ENCODE data around the gene NOP53. TPM values are rescaled to one million over a fixed set of nuclear protein-coding genes. Genes with fewer than 3 reads are reported as not detected.
"Not testable (repeated sequence)": the region's sequence is repeated elsewhere in the genome, so short reads cannot be mapped to it uniquely, and the experiment has no call there.

Gene NOP53
- total and polyA plus RNA-seq, 2 of the 4 experiments (the other 2 are of a cell fraction), result 59.5 to 83.2 TPM

- H3K9me3 ChIP-seq (ENCODE audit: control insufficient read depth, insufficient read depth, low read length), result no peaks in the 10 kb centered on the region
- POLR2A ChIA-PET (ENCODE audit: unreplicated experiment), result no interaction called here
- DNase-seq (no peak), ATAC-seq (ENCODE audit: low read depth) (no peak)
- BruUV-seq (replicated peaks), result no TSS peak
- TF ChIP-seq RFX5 (IDR thresholded peaks at IDR 0.05; ENCODE audit: low read depth, low read length) (no peak), ELK1 (IDR thresholded peaks at IDR 0.05; ENCODE audit: borderline replicate concordance, low read depth, low read length) (no peak), POLR2A (IDR thresholded peaks at IDR 0.05; ENCODE audit: low read depth, low read length) (no peak)
- in situ Hi-C loops (cut with MboI; ENCODE audit: low sequenced_read_pairs) (loop anchor here (10.0 kb wide), 1 partner anchor 352 kb away; no protein-coding TSS in a partner anchor), dilution Hi-C loops (cut with HindIII; ENCODE audit: low sequenced_read_pairs, unreplicated experiment) (no loop called here), intact Hi-C loops (cut with micrococcal nuclease) (no loop called here)
- no peak overlapping the region for H2BK20ac ChIP-seq (ENCODE audit: low read depth, low read length)
- peaks cover 5% of the 10 kb centered on the region for H3K9me1 ChIP-seq (ENCODE audit: insufficient read depth, low read length)
- no peak overlapping the region for H3K23ac ChIP-seq (ENCODE audit: low read depth, low read length)
- no peaks in the 10 kb centered on the region for H3K4me1 ChIP-seq (ENCODE audit: control insufficient read depth, insufficient read depth, low read length)
- no peak overlapping the region for H3K27ac ChIP-seq (ENCODE audit: insufficient read depth, low read length)
- no peak overlapping the region for H3K9ac ChIP-seq (ENCODE audit: low read depth, low read length)
- no peaks in the 10 kb centered on the region for H3K27me3 ChIP-seq (ENCODE audit: control insufficient read depth, insufficient read depth, low read length)
- no peak overlapping the region for H2AK5ac ChIP-seq (ENCODE audit: low read depth, low read length)
- H4K20me1 ChIP-seq (ENCODE audit: insufficient read depth, low read length), result peaks cover 10% of the 10 kb centered on the region; the same call in 1 of the 2 replicates
- no peak overlapping the region for H3K4ac ChIP-seq (ENCODE audit: low read depth, low read length)
- H3K79me1 ChIP-seq (ENCODE audit: low read depth in 1 of 2, low read length in 2 of 2), result peaks cover 4 to 8% of the 10 kb centered on the region in 2 experiments; a peak in 3 of 4 replicates
- H2BK5ac ChIP-seq (ENCODE audit: low read depth, low read length, poor library complexity, severe bottlenecking), result no peak overlapping the region
- H3K18ac ChIP-seq (ENCODE audit: low read depth, low read length), result no peak overlapping the region
- H3K56ac ChIP-seq (ENCODE audit: extremely low read depth, insufficient read depth, low read length), result no peak overlapping the region
- no peak overlapping the region for H3K14ac ChIP-seq (replicated peaks; ENCODE audit: low read depth, low read length)
- no peak overlapping the region for H3K4me3 ChIP-seq (ENCODE audit: insufficient read depth, low read depth, low read length)
- CTCF ChIA-PET, result no interaction called here
- H3K4me2 ChIP-seq (ENCODE audit: low read depth, low read length), result no peak overlapping the region
- no peak overlapping the region for H2BK15ac ChIP-seq (ENCODE audit: low read depth, low read length)
- H2BK120ac ChIP-seq (ENCODE audit: low read depth, low read length), result no peak overlapping the region
- H3K36me3 ChIP-seq (ENCODE audit: control insufficient read depth, insufficient read depth, low read length), result peaks cover 34% of the 10 kb centered on the region
- H4K5ac ChIP-seq (ENCODE audit: low read depth, low read length), result no peak overlapping the region
- H2AK9ac ChIP-seq (replicated peaks; ENCODE audit: low read depth, low read length, poor library complexity), result no peak overlapping the region
- H4K91ac ChIP-seq (ENCODE audit: insufficient read depth, low read depth, low read length), result no peak overlapping the region
- no peak overlapping the region for H4K8ac ChIP-seq (ENCODE audit: low read depth in 2 of 2, low read length in 2 of 2)
- no CpG with 5 or more reads among the region's 7 CpGs for WGBS, 2 experiments (ENCODE audit: extremely low coverage in 2 of 2, insufficient read length in 1 of 2)
- H2AFZ ChIP-seq (replicated peaks; ENCODE audit: low read length, poor library complexity), result no peak overlapping the region
These were observed 41.2 kb downstream of the NOP53 start for GRCh38 chr19:47786566-47786965.

- H3K9ac ChIP-seq (ENCODE audit: low read depth, low read length); H2BK5ac ChIP-seq (ENCODE audit: low read depth, low read length, poor library complexity, severe bottlenecking); H2BK120ac ChIP-seq (ENCODE audit: low read depth, low read length); H3K4ac ChIP-seq (ENCODE audit: low read depth, low read length); H4K5ac ChIP-seq (ENCODE audit: low read depth, low read length); POLR2A ChIA-PET (ENCODE audit: unreplicated experiment); H2AK9ac ChIP-seq (replicated peaks; ENCODE audit: low read depth, low read length, poor library complexity); H3K9me3 ChIP-seq (ENCODE audit: control insufficient read depth, insufficient read depth, low read length); dilution Hi-C loops (cut with HindIII; ENCODE audit: low sequenced_read_pairs, unreplicated experiment); H3K4me3 ChIP-seq (ENCODE audit: insufficient read depth, low read depth, low read length); H3K4me2 ChIP-seq (ENCODE audit: low read depth, low read length); H3K4me1 ChIP-seq (ENCODE audit: control insufficient read depth, insufficient read depth, low read length); intact Hi-C loops (cut with micrococcal nuclease); H3K79me1 ChIP-seq (ENCODE audit: low read depth in 1 of 2, low read length in 2 of 2); H3K23ac ChIP-seq (ENCODE audit: low read depth, low read length); H3K27ac ChIP-seq (ENCODE audit: insufficient read depth, low read length); H3K14ac ChIP-seq (replicated peaks; ENCODE audit: low read depth, low read length); H4K8ac ChIP-seq (ENCODE audit: low read depth in 2 of 2, low read length in 2 of 2); CTCF ChIA-PET; BruUV-seq (replicated peaks); ATAC-seq (ENCODE audit: low read depth); H3K27me3 ChIP-seq (ENCODE audit: control insufficient read depth, insufficient read depth, low read length); H2AK5ac ChIP-seq (ENCODE audit: low read depth, low read length); H3K9me1 ChIP-seq (ENCODE audit: insufficient read depth, low read length); DNase-seq; H4K91ac ChIP-seq (ENCODE audit: insufficient read depth, low read depth, low read length); H4K20me1 ChIP-seq (ENCODE audit: insufficient read depth, low read length); H2AFZ ChIP-seq (replicated peaks; ENCODE audit: low read length, poor library complexity); H3K18ac ChIP-seq (ENCODE audit: low read depth, low read length); H3K56ac ChIP-seq (ENCODE audit: extremely low read depth, insufficient read depth, low read length); H2BK20ac ChIP-seq (ENCODE audit: low read depth, low read length); H2BK15ac ChIP-seq (ENCODE audit: low read depth, low read length): not testable (repeated sequence)
- H3K36me3 ChIP-seq (ENCODE audit: control insufficient read depth, insufficient read depth, low read length), result peaks cover 29% of the 10 kb centered on the region
- 89% methylated on average over 5 of the region's 10 CpGs; no CpG with 5 or more reads in 1 of the 2 experiments for WGBS, 2 experiments (ENCODE audit: extremely low coverage in 2 of 2, insufficient read length in 1 of 2)
- in situ Hi-C loops (cut with MboI; ENCODE audit: low sequenced_read_pairs), result loop anchor here (10.0 kb wide), 1 partner anchor 353 kb away; no protein-coding TSS in a partner anchor
These were observed 42.0 kb downstream of the NOP53 start for GRCh38 chr19:47787307-47787706.

Data from IMR-90 (cell line).